Measurements from ENCODE around the gene RNF223.
"Not testable (repeated sequence)": the region's sequence is repeated elsewhere in the genome, so short reads cannot be mapped to it uniquely, and the experiment has no call there.

Gene RNF223

DNA sequence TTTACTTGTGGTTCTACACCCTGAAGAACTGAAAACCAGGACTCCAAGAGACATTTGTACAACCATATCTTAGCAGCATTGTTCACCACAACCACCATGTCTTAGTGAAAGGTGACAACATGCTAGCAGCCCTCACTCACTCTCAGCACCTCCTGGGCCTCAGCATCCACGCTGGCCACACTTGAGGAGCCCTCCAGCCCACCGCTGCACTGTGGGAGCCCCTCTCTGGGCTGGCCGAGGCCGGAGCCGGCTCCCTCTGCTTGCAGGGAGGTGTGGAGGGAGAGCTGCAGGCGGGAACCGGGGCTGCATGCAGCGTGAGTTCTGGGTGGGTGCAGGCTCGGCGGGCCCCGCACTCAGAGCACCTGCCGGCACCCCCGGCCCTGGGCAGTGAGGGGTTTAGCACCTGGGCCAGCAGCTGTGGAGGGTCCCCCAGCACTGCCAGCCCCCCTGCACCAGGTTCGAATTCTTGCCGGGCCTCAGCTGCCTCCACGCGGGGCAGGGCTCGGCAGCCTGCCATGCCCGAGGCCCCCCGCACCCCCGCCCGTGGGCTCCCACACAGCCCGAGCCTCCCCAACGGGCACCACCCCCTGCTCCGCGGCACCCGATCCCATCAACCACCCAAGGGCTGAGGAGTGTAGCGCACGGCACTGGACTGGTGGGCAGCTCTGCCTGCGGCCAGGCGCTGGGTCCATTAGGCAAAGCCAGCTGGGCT, 32.6 kb upstream of the RNF223 start:
- DNase-seq, result no peak

DNA sequence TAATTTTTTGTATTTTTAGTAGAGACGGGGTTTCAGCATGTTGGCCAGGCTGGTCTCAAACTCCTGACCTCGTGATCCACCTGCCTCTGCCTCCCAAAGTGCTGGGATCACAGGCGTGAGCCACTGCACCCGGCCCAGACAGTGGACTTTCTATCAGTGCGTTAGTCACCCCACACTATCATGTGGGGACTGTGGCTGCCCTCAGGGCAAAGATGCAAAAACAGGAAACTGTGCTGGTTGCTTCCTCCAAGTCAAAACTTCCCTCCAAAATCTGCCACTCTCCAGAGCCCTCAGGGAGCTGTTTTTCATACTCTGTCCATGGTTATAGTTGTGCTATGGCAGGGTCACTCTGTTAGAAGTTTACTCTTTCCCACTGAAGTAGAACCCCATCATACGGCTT, 30.0 kb upstream of the RNF223 start:
- not testable (repeated sequence) for DNase-seq

DNA sequence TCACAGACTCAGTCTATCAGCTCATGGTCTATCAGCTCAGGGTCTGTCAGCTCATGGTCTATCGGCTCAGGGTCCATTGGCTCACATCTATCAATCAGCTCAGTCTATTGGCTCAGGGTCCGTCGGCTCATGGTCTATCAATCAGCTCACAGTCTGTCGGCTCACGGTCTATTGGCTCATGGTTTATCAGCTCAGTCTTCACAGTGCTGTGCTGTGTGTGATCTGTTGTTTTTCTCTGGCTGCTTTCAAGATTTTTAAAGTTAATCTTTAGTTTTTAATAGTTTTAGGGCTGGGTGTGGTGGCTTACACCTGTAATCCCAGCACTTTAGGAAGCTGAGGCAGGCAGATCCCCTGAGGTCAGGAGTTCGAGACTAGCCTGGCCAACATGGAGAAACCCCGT, 27.4 kb upstream of the RNF223 start:
- DNase-seq, result no peak

DNA sequence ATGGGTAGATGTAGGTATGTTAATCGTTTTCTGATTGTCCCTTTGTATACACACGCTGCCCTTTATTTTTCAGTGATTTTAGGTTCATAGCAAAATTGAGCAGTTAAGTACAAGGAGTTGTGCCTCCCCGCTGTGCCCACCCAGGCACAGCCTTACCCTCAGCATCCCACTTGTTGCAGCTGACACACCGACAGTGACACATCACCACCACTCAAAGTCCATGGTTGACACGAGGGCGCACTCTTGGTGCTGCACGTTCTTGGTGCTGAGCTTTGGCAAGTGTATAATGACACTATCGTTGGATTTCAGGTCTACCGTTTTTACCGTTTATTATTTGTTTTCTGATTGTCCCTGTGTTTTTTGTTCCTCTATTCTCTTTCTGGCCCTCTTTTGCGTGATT, 26.2 kb upstream of the RNF223 start:
- DNase-seq, result no peak

DNA sequence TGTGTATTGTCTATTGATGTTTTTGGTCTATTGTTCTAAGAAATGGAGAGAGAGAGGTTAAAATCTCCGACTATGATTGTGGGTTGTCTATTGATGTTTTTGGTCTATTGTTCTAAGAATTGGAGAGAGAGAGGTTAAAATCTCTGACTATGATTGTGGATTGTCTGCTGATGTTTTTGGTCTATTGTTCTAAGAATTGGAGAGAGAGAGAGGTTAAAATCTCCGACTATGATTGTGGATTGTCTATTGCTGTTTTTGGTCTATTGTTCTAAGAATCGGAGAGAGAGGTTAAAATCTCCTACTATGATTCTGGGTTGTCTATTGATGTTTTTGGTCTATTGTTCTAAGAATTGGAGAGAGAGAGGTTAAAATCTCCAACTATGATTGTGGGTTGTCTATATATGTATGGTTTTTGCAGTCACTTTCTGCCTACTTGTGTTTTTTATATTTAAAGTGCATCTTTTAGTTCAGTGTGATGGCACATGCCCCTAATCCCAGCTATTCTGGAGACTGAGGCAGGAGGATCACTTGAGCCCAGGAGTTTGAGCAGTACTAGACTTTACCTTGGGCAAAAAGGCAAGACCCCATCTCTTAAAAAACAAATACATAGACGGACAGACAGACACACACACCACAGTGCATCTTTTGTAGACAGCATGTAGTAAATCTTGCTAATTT, 25.5 kb upstream of the RNF223 start:
- DNase-seq, result no peak

DNA sequence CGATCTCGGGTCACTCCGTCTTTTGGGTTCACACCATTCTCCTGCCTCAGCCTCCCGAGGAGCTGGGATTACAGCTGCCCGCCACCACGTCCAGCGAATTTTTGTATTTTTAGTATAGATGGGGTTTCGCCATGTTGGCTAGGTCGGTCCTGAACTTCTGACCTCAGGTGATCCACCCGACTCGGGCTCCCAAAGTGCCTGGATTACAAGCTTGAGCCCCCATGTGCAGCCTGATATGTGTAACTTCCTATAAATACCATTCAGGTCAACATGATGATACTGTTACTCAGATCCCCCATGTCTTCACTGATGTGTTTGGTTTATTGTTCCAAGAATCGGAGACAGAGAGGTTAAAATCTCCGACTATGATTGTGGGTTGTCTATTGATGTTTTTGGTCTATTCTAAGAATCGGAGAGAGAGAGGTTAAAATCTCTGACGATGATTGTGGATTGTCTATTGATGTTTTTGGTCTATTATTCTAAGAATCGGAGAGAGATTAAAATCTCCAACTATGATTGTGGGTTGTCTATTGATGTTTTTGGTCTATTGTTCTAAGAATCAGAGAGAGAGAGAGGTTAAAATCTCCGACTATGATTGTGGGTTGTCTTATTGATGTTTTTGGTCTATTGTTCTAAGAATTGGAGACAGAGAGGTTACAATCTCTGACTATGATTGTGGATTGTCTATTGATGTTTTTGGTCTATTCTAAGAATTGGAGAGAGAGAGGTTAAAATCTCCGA, 24.7 kb upstream of the RNF223 start:
- DNase-seq, result no peak

DNA sequence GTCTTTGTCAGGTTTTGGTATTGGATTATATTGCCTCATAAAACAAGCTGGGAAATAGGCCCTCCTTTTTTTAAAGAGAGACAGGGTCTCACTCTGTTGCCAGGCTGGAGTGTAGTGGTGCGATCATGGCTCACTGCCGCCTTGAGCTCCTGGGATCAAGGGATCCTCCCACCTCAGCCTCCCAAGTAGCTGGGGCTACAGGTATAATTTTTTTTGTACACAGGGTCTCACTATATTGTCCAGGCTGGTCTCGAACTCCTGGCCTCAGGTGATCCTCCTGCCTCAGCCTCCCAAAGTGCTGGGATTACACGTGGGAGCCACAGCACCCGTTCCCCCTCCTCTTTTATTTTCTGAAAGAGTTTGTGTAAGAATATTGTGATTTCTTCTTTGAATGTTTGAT, 22.0 kb upstream of the RNF223 start:
- not testable (repeated sequence) for DNase-seq

DNA sequence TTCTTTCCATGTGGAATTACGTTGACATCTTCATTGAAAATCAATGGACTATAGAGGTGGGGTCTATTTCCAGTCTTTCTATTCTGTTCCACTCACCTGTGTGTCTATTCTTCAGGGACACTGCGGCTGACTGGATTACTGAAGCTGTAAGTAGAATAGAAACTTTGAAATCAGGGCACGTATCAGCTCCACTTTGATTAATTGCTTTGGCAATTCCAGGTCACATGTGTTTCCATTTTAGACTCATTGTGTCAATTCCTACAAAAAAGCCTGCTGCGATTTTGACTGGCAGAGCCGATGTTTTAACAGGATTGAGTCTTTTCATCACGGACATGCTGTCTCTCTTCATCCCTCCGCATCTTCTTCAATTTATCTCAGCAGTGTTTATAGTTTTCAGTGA, 20.9 kb upstream of the RNF223 start:
- DNase-seq, result no peak

DNA sequence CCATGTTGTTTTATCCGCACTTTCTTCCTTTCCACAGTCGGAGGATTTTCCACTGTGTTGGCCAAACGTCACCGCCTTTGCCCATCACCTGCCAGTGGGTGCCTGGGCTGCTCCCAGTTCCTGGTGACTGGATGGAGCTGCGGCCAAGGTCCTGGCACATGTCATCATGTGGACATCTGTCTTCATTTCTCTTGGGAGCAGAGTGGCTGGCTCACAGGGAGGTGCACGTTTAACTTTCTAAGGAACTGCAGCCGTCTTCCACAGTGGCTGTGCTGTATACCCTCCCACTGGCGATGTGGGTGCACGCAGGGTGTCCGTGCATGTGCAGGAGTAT, 19.5 kb upstream of the RNF223 start:
- no peak for DNase-seq

DNA sequence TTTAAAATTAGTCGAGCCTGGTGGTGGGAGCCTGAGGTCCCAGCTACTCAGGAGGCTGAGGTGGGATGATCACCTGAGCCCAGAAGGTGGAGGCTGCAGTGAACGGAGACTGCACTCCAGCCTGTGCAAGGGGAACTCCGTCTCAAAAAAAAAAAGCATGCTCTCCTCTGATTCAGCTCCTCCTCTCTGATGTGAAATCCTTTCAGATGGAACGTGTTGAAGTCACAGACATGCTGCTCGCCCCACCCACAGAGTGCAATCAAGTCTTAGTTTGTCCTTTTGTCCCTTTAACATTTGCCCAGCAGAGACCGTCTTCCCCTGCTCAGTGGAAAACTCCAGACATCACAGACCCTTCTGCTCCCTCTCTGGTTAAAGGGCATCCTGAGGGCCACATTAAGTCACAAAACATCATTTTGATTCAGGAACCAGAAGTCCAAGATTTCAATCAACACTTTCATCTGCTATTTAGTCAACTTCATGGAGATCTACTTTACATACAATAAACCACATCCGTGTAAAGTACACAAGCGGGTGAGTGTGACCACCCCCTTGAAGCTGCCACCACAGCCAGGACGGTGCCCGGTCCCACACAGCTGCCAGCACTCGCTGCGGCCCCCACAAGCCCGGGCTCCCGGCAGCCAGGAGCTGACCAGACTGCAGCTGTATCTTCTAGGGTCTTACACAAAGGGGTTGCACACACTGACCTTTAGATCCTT, 18.9 kb upstream of the RNF223 start:
- DNase-seq, result no peak

DNA sequence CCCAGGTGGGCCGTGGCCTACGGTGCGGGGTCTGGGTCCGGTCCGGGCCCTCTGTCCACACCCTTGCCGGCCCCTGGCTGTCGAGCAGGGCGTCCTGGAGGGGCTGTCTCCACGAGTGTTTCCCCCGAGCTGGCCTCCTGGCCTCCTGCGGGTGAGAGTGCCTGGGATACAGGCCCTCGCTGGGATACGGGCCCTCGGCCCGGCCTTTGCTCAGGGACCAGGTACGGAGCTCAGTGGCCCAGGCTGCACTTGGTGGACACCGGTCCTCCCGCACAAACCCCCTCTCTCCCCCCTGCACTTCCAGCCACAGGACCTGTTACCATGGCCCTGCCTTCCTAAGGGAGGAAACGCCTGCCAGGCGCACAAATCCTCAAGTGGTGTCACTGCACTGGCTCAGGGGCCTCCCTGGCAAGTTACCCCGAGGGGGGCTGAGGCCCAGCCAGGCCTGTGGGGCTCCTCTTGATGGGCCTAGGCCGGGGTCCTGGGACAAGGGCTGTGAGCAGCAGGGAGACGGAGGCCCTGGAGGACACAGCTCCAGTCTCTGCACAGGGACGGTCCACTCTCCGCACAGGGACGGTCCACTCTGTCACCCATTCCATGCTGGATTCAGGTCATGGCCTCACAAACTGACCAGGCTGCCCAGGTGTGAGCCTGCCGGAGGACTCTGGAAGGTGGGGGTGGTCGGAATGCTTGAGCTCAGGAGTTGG, 18.2 kb upstream of the RNF223 start:
- DNase-seq, result no peak

DNA sequence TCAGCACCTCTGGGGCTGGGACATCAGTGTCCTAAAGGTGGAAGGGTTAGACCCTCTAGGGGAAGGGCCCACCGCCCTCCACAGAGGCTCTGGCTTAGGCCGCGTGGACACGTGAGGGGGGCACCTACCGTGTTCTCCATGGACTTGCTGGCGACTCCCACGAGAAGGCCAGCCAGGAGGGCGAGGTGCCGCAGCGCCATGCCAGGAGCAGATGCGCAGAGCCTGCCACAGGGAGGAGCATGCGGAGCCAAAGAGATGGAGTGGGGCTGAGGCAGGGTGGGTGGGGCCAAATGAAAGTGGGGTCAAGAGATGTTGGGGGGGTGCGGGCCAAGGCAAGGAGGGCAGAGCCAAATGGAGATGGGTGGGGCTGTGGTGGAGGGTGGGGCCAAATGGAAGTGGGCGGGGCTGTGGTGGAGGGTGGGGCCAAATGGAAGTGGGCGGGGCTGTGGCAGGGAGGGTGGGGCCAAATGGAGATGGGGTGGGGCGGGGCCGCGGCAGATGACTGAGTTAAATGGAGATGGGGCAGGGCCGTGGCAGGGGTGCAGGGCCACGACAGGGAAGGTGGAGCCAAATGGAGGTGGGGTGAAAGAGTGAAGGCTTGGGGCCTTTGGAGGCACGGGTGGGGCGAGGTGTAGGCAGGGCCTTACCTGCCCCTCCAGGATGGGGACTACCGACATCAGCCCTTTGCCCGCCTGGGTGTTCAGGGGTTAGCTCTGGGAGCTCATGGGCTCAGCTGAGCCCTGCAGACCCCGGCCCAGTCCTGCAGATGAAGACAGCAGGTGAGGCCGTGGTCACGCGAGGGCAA, 17.4 kb upstream of the RNF223 start:
- DNase-seq, result no peak

DNA sequence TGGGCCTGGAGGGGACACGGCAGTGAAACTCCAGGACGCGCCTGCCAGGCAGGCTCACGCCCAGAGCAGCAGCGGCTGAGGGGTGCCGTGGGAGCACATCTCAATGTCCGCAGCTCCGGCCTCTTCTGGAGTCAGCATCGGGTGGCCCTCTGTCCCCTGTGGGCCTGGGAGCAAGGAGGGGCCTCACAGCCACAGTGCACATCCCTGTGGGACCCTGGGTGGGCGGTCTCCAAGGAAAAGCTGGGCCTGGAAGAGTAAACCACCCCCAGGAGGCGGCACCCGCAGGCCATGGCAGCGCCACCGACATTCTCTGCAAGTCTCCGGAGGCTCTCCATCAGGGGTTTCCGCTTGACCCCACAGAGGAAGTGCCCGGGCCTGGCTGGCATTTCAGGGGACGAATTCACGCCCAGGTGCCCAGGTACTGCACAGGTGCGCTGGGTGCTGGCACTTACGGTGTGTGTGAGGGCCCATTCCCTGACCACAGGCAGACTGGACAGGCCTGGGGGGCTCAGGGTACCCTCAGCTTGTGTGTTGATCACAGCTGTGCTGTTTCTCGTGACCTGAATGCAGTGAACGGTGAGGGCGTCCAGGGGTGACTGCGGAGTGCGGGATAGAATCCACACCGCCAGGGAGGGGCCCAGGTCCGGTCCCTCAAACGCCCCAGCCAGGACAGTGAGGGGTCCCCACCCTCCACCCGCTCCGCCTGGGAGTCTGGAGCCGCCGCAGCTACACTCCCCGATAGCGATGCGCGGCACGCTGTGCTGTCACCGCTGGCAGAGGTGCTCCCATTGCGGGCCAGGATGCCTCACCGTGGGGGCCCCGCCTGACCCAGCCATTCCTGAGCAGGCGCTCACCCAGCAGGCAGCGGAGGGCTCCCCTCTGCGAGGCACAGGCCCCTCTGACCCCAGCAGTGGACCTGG, 16.6 kb upstream of the RNF223 start:
- no peak for DNase-seq

DNA sequence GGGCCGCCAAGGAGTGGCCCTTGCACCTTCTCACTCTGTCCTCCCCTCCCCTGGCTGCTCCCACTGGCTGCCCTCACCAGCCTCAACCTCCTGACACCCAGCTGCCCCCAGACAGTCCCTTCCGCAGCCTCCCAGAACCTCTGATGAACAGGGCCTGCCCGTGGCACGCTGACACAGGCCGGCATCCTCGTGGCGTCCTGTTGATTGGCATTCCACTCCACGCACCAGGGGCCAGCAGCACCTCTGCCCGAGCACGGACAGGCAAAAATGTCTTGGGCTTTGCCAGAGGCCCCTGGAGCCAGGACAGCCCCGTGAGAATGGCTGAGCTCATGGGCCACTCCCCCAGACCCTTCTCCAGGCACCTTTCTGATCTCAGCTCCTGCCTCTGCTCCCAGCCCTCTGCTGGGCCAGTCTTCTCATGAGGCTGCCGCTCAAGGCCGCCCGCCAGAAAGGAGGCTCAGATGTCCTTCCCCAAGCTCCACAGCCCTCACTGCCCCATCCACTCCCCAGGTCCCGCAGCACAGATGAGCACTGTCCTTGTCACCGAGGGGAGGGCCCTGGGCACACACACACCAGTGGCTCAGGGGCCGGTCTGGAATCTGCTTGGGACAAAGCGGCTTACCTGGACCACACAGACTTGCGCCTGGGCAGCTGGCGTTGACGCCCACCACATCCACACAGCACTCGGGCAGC, 15.8 kb upstream of the RNF223 start:
- DNase-seq, result no peak

DNA sequence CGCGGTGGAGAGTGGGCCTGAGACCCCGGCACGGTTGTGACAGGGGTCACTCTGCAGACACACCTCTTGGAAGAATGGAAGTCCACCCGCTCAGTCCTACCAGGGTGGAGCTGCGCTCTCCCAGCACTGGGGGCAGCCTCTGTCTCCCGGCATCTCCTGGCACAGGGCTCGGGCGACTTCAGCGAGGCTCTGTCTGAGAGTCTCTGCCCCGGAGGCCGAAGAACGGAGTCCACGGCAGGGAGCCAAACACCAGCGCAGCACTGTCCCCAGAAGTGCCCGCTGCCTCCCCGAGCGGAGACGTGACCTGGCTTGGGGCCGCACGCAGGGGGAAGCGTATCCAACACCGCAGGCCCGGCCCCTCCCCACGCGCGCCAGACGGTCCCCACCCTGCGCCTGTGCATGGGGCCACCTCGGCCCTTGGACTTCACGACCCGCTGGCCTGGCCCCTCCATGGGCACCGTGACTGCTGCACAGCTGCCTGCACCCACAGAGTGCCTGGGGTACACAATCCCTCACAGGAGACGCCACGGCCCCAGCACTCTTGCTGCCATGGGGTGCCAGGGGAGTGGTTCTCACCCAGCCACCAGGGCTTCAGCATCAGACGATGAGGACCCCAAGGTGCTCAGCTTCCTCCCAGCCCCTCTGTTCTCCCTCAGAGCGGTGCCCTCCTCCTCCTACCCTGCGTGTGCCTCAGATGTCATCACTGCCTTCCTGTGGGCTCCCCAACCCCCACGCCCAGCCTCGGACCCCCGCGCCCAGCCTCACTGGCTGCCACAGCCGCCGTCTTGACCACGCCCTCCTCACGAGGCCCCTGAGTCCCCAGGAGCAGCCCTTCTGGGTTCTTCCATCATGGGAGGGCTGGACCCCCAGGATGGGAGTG, 14.9 kb upstream of the RNF223 start:
- no peak for DNase-seq

DNA sequence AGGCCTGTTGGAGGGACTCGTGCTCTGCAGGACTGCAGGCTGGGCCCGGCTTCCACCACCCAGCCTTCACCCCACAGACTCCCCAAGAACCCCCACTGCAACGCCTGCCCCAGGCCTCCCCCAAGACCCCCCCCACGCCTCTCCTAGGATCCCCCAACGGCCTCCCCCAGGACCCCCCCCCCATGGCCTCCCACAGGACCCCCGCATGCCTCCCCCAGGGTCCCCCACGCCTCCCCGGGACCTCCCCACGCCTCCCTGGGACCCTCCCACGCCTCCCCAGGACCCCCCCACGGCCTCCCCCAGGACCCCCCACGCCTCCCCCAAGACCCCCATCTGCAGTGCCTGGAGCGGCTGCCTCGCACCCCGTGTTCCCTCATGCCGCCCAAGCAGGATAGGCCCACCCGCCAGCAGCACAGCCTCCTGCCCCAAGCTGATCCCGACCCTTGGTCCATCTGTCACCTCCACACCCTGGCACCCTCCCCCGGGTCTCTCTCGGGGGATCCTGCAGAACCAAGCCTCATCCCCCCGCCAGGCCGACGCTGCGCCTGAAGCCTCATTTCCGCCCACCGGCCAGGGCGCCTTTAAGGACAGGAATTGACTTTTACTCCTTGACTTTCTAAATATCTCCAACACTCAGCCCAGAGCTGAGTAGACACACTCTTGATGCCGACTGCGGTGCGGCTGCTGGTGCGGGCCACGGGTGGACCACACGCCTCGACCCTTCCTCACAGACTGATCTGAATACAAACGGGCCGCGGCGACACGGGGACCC, 14.1 kb upstream of the RNF223 start:
- DNase-seq, result no peak

DNA sequence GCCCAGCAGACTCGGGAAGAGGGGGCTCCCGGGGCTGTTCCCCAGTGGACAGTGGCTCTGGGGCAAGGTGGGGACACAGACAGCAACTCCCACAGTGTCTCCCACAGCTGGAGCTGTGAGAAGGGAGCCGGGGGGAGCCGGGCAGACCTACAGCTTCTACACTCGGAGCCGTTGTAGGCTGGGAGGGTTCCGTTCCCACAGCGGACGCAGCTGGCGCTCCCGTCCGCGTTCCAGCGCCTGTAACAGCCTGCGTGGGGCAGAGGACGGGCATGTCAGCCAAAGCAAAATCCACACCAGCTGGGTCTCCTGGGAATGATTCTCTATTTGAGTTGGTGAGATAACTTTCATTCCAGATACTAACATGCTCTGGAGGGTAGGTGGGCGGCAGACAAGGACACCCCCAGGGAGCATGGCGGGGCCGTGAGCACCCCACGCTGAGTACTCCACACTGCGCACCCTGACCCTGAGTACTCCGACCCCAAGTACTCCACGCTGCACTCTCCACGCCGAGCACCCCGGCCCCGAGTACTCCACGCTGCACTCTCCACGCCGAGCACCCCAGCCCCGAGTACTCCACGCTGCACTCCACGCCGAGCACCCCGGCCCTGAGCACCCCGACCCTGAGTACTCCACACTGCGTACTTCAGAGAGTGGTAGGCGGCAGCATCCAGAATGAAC, 13.4 kb upstream of the RNF223 start:
- no peak for DNase-seq

DNA sequence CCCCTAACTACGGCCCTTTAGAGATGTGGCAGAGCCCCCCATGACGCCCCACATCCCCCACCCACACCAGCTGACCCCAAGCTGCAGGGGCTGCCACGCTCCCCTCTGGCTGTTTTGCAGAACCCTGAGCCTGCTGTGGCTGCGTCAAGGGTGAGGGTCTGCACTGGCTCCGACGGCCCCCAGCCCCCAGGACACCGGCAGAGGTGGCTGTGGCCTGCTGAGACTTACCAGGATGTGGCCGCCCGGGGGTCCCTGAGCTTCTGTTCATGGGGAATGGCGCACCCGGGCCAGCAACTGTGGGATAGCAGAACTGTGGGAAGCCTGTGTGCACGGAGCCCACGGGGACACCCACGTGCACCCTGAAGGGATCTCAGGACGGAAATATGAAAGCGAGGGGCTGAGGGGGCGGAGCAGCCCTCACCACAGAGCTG, 12.8 kb upstream of the RNF223 start:
- no peak for DNase-seq
